Measurements from ENCODE around the gene DNAH14. TPM values are rescaled to one million over a fixed set of nuclear protein-coding genes. Genes with fewer than 3 reads are reported as not detected.

The DNAH14 gene
- total RNA-seq, 2 donors from 2014 or later, result 5.8 to 7.7 TPM

DNA sequence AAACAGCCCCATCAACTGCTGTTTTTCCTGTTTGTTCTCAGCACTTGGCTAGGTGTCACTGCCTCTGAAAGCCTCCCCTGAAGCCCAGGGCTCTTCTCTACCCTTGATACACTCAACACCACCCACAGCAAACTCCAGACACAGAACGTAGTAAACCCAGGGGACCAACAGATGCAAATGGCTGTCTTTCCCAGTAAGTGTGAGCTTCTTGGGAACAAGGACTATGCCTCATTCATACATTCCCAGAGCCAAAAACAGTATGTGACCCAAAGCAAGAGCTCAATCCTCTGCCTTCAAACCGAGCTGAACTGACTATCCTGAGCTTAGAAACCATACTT is 494.0 kb downstream of the DNAH14 start:
- Histone ChIP-seq H3K36me3 (peaks cover 14% of the 10 kb centered on the region), H3K9me3 (no peaks in the 10 kb centered on the region), H3K4me3 (no peak overlapping the region), H3K27ac (no peak overlapping the region), H3K27me3 (no peaks in the 10 kb centered on the region), H3K4me1 (peaks cover 0 to 32% of the 10 kb centered on the region in 2 donors)
- TF ChIP-seq, protein P1, sequence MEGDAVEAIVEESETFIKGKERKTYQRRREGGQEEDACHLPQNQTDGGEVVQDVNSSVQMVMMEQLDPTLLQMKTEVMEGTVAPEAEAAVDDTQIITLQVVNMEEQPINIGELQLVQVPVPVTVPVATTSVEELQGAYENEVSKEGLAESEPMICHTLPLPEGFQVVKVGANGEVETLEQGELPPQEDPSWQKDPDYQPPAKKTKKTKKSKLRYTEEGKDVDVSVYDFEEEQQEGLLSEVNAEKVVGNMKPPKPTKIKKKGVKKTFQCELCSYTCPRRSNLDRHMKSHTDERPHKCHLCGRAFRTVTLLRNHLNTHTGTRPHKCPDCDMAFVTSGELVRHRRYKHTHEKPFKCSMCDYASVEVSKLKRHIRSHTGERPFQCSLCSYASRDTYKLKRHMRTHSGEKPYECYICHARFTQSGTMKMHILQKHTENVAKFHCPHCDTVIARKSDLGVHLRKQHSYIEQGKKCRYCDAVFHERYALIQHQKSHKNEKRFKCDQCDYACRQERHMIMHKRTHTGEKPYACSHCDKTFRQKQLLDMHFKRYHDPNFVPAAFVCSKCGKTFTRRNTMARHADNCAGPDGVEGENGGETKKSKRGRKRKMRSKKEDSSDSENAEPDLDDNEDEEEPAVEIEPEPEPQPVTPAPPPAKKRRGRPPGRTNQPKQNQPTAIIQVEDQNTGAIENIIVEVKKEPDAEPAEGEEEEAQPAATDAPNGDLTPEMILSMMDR (IDR thresholded peaks at IDR 0.05), result no peak
- no peak for DNase-seq (ENCODE audit: low spot score)

DNA sequence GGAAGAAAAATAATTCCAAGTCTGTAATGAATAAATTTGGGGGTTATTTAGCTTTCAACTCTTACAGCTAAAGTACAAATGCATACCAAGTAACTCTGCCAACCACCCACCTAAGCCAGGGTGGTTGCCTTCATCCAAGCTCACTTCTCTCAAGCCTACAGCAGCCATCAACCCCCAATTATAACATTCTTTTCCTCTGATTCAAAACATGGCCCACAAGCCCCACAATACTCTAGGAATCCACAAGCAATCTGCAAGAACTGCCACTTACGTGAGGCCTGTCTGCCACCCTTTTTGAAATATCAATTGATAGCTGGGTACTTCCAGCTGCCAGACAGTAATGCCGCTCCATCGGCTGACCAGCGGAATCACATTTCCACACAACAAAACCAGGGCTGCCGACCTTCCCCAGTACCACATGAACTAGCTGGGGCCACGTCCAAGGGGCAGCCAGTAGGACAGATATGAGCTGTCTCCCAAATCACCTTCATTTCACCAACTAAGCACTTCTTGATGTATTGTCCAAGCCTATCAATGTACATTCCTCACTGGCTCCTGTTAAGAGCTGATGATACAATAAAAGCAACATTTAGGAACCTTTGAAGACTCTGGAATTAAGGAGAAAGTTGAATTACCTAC is 495.2 kb downstream of the DNAH14 start:
- Histone ChIP-seq H3K9me3 (no peaks in the 10 kb centered on the region), H3K27me3 (no peaks in the 10 kb centered on the region), H3K4me1 (peaks cover 0 to 40% of the 10 kb centered on the region in 2 donors), H3K27ac (no peak overlapping the region), H3K4me3 (no peak overlapping the region), H3K36me3 (peaks cover 4% of the 10 kb centered on the region)
- TF ChIP-seq, protein P1 (IDR thresholded peaks at IDR 0.05), result no peak
- no peak for DNase-seq (ENCODE audit: low spot score)

GRCh38 chr1:225425201-225425786 is 495.8 kb downstream of the DNAH14 start:
- no peak overlapping the region for H3K4me3 ChIP-seq
- H3K9me3 ChIP-seq, result no peaks in the 10 kb centered on the region
- no peak for DNase-seq (ENCODE audit: low spot score)
- TF ChIP-seq, protein P1 (IDR thresholded peaks at IDR 0.05), result no peak
- H3K36me3 ChIP-seq, result no peaks in the 10 kb centered on the region
- H3K27me3 ChIP-seq, result no peaks in the 10 kb centered on the region
- peaks cover 0 to 40% of the 10 kb centered on the region in 2 donors for H3K4me1 ChIP-seq
- H3K27ac ChIP-seq, result no peak overlapping the region

- Histone ChIP-seq H3K9me3 (no peaks in the 10 kb centered on the region), H3K36me3 (no peaks in the 10 kb centered on the region), H3K4me3 (peak overlapping the region; percentile 86 to 98), H3K4me1 (peaks cover 0 to 40% of the 10 kb centered on the region in 2 donors), H3K27me3 (no peaks in the 10 kb centered on the region), H3K27ac (peak overlapping the region; percentile 90 to 93)
- TF ChIP-seq, protein P1 (IDR thresholded peaks at IDR 0.05), result no peak
- DNase-seq (ENCODE audit: low spot score), result no peak
Measured at GRCh38 chr1:225426395-225427234, 497.1 kb downstream of the DNAH14 start.

GRCh38 chr1:225427235-225428067 is 498.0 kb downstream of the DNAH14 start, which contains the start of gene LBR:
TSS of gene LBR (minus strand) at chr1:225428038. CDS start at chr1:225424075, 3,963 bp downstream.
- DNase-seq (ENCODE audit: low spot score), result no peak
- Histone ChIP-seq H3K36me3 (no peaks in the 10 kb centered on the region), H3K4me1 (peaks cover 0 to 40% of the 10 kb centered on the region in 2 donors), H3K27me3 (no peaks in the 10 kb centered on the region), H3K27ac (peak within 1 kb of the TSS; percentile 90 to 93), H3K9me3 (no peaks in the 10 kb centered on the region), H3K4me3 (peak within 1 kb of the TSS; percentile 86 to 98)
- TF ChIP-seq, protein P1 (IDR thresholded peaks at IDR 0.05), result no peak

Data from right atrium auricular region (tissue), 2 donors.